OCI-LY1 (cell line): Measurements from ENCODE around the gene BMPR1B.

Experiments used
- EZH2 ChIP-seq: fragments of 200-600 bp; sonication (generic), shearing (Covaris generic); IDR thresholded peaks from 2 replicates; pipeline ENCODE4 v1.8.0; 2017; ENCODE audit warnings: borderline replicate concordance, mixed run types, mild to moderate bottlenecking, antibody characterized with exemption, low read length, moderate library complexity, mixed read lengths
- TF ChIP-seq, protein P1 (sequence below): fragments of 200-600 bp; sonication (generic), shearing (Covaris generic); IDR thresholded peaks from 2 replicates; pipeline ENCODE4 v1.5.1; 2017; ENCODE audit warnings: mild to moderate bottlenecking, antibody characterized with exemption, low read length, moderate library complexity, mixed read lengths

DNA sequence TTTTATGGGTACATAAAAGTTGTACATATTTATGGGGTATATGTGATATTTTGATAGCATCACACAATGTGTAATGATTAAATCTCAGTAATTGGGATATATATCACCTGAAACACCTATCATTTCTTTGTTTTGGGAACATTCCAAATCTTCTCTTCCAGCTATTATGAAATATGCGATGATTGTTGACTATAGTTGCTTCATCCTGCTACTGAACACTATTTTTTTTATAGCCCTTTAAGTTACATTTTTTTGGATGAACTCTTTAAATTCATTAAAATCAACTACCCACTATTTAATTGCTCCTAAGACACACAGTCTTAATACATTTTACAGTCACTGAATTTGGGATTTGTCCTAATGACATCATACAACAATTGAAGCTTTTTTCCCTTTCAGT, 212.9 kb downstream of the BMPR1B start:
- TF ChIP-seq, protein P1, sequence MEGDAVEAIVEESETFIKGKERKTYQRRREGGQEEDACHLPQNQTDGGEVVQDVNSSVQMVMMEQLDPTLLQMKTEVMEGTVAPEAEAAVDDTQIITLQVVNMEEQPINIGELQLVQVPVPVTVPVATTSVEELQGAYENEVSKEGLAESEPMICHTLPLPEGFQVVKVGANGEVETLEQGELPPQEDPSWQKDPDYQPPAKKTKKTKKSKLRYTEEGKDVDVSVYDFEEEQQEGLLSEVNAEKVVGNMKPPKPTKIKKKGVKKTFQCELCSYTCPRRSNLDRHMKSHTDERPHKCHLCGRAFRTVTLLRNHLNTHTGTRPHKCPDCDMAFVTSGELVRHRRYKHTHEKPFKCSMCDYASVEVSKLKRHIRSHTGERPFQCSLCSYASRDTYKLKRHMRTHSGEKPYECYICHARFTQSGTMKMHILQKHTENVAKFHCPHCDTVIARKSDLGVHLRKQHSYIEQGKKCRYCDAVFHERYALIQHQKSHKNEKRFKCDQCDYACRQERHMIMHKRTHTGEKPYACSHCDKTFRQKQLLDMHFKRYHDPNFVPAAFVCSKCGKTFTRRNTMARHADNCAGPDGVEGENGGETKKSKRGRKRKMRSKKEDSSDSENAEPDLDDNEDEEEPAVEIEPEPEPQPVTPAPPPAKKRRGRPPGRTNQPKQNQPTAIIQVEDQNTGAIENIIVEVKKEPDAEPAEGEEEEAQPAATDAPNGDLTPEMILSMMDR, result no peak
- TF ChIP-seq EZH2, result no peak
